HCT116 (cell line): ENCODE measurements around the gene PITHD1. TPM values are rescaled to one million over a fixed set of nuclear protein-coding genes. Genes with fewer than 3 reads are reported as not detected.

ENCODE experiments used
- ATAC-seq: fragments of 200-7000 bp; cut with Tn5 transposase; 2 replicates; pipeline ENCODE4 v1.9.1; 2020; ENCODE audit warnings: mild to moderate bottlenecking, moderate library complexity
- BruUV-seq: library from RNA; stranded (reverse); fragments of 400-500 nt; replicated peaks from 2 replicates; lab custom pipeline; 2021; lab: Mats Ljungman, UMichigan
- CTCF ChIA-PET: fragments of 300-600 bp; sonication (Branson Sonifier 250); formaldehyde crosslinking; loops from one replicate; lab custom pipeline; 2021; ENCODE audit warnings: antibody characterized with exemption; lab: Charles Lee
- POLR2A ChIA-PET: fragments of 300-600, 350-600 bp; sonication (Branson Sonifier 250); formaldehyde crosslinking; loops from one replicate; lab custom pipeline; 2021; ENCODE audit warnings: antibody characterized with exemption; lab: Charles Lee
- RAD21 ChIA-PET, 2 experiments: fragments of 300-600 bp; sonication (Branson Sonifier 250); formaldehyde crosslinking; loops; one replicate each; lab custom pipeline; 2023; ENCODE audit warnings: low total read pairs in 2 of 2; ENCODE audit not compliant: uncharacterized antibody in 2 of 2, unreplicated experiment in 2 of 2, low non-redundant PET in 1 of 2; lab: Charles Lee
- DNase-seq: peaks from one replicate; pipeline ENCODE4 v3.0.0-alpha.2; 2010; ENCODE audit warnings: low read depth, low spot score
- H2AFZ ChIP-seq: fragments of 200-600 bp; shearing (Covaris generic), sonication (generic); 2 replicates; pipeline ENCODE4 v1.6.1; 2017; ENCODE audit warnings: low read depth, mixed run types, mixed read lengths, antibody characterized with exemption, low read length; ENCODE audit not compliant: poor library complexity, severe bottlenecking
- H3K27ac ChIP-seq: 2 replicates; pipeline ENCODE4 v1.5.1; 2012; ENCODE audit warnings: low read depth, low read length
- H3K27me3 ChIP-seq: fragments of 200-600 bp; sonication (generic); 2 replicates; pipeline ENCODE4 v1.6.1; 2016; ENCODE audit warnings: mixed run types, low read length, mixed read lengths; ENCODE audit not compliant: insufficient read depth
- H3K36me3 ChIP-seq, 2 experiments: fragments of 200-500 bp in 1 of 2; fragments of 200-600 bp in 1 of 2; sonication (Bioruptor generic) in 1 of 2; sonication (generic) in 1 of 2; 2 replicates each; pipeline versions ENCODE4 v1.5.1 to v1.6.1; 2014 to 2016; ENCODE audit warnings: low read length in 2 of 2, inconsistent platforms in 1 of 2, mixed read lengths in 1 of 2, mixed run types in 1 of 2; ENCODE audit not compliant: insufficient read depth in 2 of 2, control insufficient read depth in 1 of 2
- H3K4me1 ChIP-seq, 2 experiments: fragments of 200-600 bp in 1 of 2; sonication (generic) in 1 of 2; 2 replicates each; pipeline versions ENCODE4 v1.5.1 to v1.6.1; 2012 to 2017; ENCODE audit warnings: low read length in 2 of 2, inconsistent platforms in 1 of 2, mild to moderate bottlenecking in 1 of 2, mixed read lengths in 1 of 2, mixed run types in 1 of 2, moderate library complexity in 1 of 2; ENCODE audit not compliant: insufficient read depth in 2 of 2, control insufficient read depth in 1 of 2
- H3K4me2 ChIP-seq: fragments of 200-600 bp; sonication (generic); 2 replicates; pipeline ENCODE4 v1.6.1; 2017; ENCODE audit warnings: mixed run types, low read length, mixed read lengths
- H3K4me3 ChIP-seq, 2 experiments: fragments of 200-600 bp in 1 of 2; sonication (generic) in 1 of 2; replicated peaks in 1 of 2; 2 replicates each; pipeline ENCODE4 v1.5.1; 2011 to 2016; ENCODE audit warnings: low read length in 2 of 2, control low read depth in 1 of 2, low read depth in 1 of 2, mild to moderate bottlenecking in 1 of 2, mixed read lengths in 1 of 2, mixed run types in 1 of 2
- H3K79me2 ChIP-seq: fragments of 200-600 bp; sonication (generic); 2 replicates; pipeline ENCODE4 v1.6.1; 2017; ENCODE audit warnings: mild to moderate bottlenecking, mixed run types, low read length, moderate library complexity, mixed read lengths; ENCODE audit not compliant: insufficient read depth
- H3K9ac ChIP-seq: fragments of 200-600 bp; sonication (generic); 2 replicates; pipeline ENCODE4 v1.6.1; 2016; ENCODE audit warnings: low read length, mixed read lengths
- H3K9me2 ChIP-seq: fragments of 200-600 bp; sonication (generic), shearing (Covaris generic); 2 replicates; pipeline ENCODE4 v1.6.1; 2017; ENCODE audit warnings: mixed run types, mild to moderate bottlenecking, moderate library complexity; ENCODE audit not compliant: insufficient read depth
- H3K9me3 ChIP-seq, 2 experiments: fragments of 200-500 bp in 1 of 2; fragments of 200-600 bp in 1 of 2; sonication (Bioruptor generic) in 1 of 2; sonication (generic) in 1 of 2; 2 replicates each; pipeline ENCODE4 v1.6.1; 2014 to 2017; ENCODE audit warnings: low read length in 2 of 2, mixed read lengths in 2 of 2, inconsistent platforms in 1 of 2, low read depth in 1 of 2, mild to moderate bottlenecking in 1 of 2, mixed run types in 1 of 2, moderate library complexity in 1 of 2; ENCODE audit not compliant: control insufficient read depth in 1 of 2, insufficient read depth in 1 of 2
- H4K20me1 ChIP-seq: fragments of 200-600 bp; sonication (generic), shearing (Covaris generic); 2 replicates; pipeline ENCODE4 v1.6.1; 2017; ENCODE audit warnings: mixed run types, mild to moderate bottlenecking, moderate library complexity; ENCODE audit not compliant: insufficient read depth
- ELF1 ChIP-seq: IDR thresholded peaks from 2 replicates; pipeline ENCODE4 v1.6.1; 2012; ENCODE audit warnings: low read depth, borderline replicate concordance
- EZH2 ChIP-seq: fragments of 200-600 bp; sonication (generic); IDR thresholded peaks from 2 replicates; pipeline ENCODE4 v1.6.1; 2017; ENCODE audit warnings: antibody characterized with exemption, mixed run types
- POLR2A ChIP-seq: IDR thresholded peaks from 2 replicates; pipeline ENCODE4 v1.7.0; 2011; ENCODE audit warnings: borderline replicate concordance; ENCODE audit not compliant: insufficient read depth, insufficient read length; ENCODE audit errors: extremely low read depth
- RAD21 ChIP-seq: IDR thresholded peaks from 2 replicates; pipeline ENCODE4 v1.6.1; 2012; ENCODE audit warnings: low read depth, mild to moderate bottlenecking
- REST ChIP-seq: IDR thresholded peaks from 2 replicates; pipeline ENCODE4 v1.6.1; 2012; ENCODE audit warnings: low read depth
- YY1 ChIP-seq: IDR thresholded peaks from 2 replicates; pipeline ENCODE4 v1.6.1; 2011; ENCODE audit warnings: low read length, low read depth, moderate library complexity, mild to moderate bottlenecking; ENCODE audit not compliant: insufficient replicate concordance; ENCODE audit errors: extremely low read depth
- intact Hi-C: fragments of 100-400 bp; cut with micrococcal nuclease; formaldehyde crosslinking; loops from 2 replicates; pipeline ENCODE4 v1.10.0; 2022
- total RNA-seq: library from RNA; stranded (reverse); gene quantifications from one replicate; pipeline ENCODE4 v1.2.1, GENCODE V29; 2021; ENCODE audit not compliant: unreplicated experiment

The PITHD1 gene
- total RNA-seq, 1 experiment from 2014 or later, result 57.2 TPM

- ATAC-seq, result no peak
Measured at GRCh38 chr1:23751815-23752200, 26.4 kb upstream of the PITHD1 start.

More at GRCh38 chr1:23751815-23752200, 26.4 kb upstream of the PITHD1 start:
- Histone ChIP-seq H3K27ac (no peak overlapping the region), H3K79me2 (peaks cover 69% of the 10 kb centered on the region), H3K9ac (no peak overlapping the region), H3K9me3 (no peaks in the 10 kb centered on the region), H4K20me1 (peaks cover 17% of the 10 kb centered on the region; the same call in 1 of the 2 replicates), H3K9me2 (no peaks in the 10 kb centered on the region), H2AFZ (no peak overlapping the region), H3K4me2 (no peak overlapping the region), H3K4me3 (no peak overlapping the region), H3K4me1 (peaks cover 0 to 10% of the 10 kb centered on the region in 2 experiments; a peak in 1 of 4 replicates), H3K36me3 (peaks cover 68 to 73% of the 10 kb centered on the region in 2 experiments), H3K27me3 (no peaks in the 10 kb centered on the region)
- CTCF ChIA-PET, result no interaction called here
- RAD21 ChIA-PET, result no interaction called here
- TF ChIP-seq RAD21 (no peak), ELF1 (no peak), YY1 (no peak), EZH2 (no peak), POLR2A (no peak), REST (no peak)
- intact Hi-C loops, result loop anchor here (5.0 kb wide), 1 partner anchor 210 kb away; no protein-coding TSS in a partner anchor
- BruUV-seq, result no TSS peak
- DNase-seq, result no peak
- POLR2A ChIA-PET, result no interaction called here
